Natural killer cell treated with Interleukin-12 subunit alpha and Interleukin-12 subunit beta and Interleukin-15 and Interleukin-18, amount 100 ng/mL, for 72 hours (primary cell): ENCODE measurements around the gene TAF4. TPM values are rescaled to one million over a fixed set of nuclear protein-coding genes. Genes with fewer than 3 reads are reported as not detected.
A peak's percentile ranks its signal among the peaks of the same experiment; 100 is the strongest.

Experiments
- ATAC-seq, 2 donors: fragments of 150-1000 bp; cut with Tn5 transposase in 1 of 2; sonication (Bioruptor Pico), chemical (Tn5 transposase) in 1 of 2; 2 replicates each; pipeline ENCODE4 v1.10.0; 2021
- DNase-seq: peaks from one replicate; pipeline ENCODE4 v3.0.0; 2022; ENCODE audit warnings: low spot score
- H3K27ac Mint-ChIP-seq, 2 donors: 1 replicate in 1 of 2; 2 replicates in 1 of 2; pipeline ENCODE4 v1.8.0; 2022; ENCODE audit warnings: mixed read lengths in 2 of 2, mild to moderate bottlenecking in 1 of 2, moderate library complexity in 1 of 2
- H3K27me3 Mint-ChIP-seq, 2 donors: 1 replicate in 1 of 2; 2 replicates in 1 of 2; pipeline ENCODE4 v1.8.0; 2022; ENCODE audit warnings: mixed read lengths in 2 of 2
- H3K36me3 Mint-ChIP-seq: one replicate; pipeline ENCODE4 v1.8.0; 2022; ENCODE audit warnings: mixed read lengths
- H3K4me1 Mint-ChIP-seq, 2 donors: 1 replicate in 1 of 2; 2 replicates in 1 of 2; pipeline ENCODE4 v1.8.0; 2022; ENCODE audit warnings: low read depth in 2 of 2, mixed read lengths in 2 of 2, mild to moderate bottlenecking in 1 of 2
- H3K4me3 Mint-ChIP-seq: one replicate; pipeline ENCODE4 v1.8.0; 2022; ENCODE audit warnings: mixed read lengths
- H3K9me3 Mint-ChIP-seq: 2 replicates; pipeline ENCODE4 v1.8.0; 2022; ENCODE audit warnings: mixed read lengths
- total RNA-seq, 2 donors: library from RNA; stranded (reverse); gene quantifications; one replicate each; pipeline ENCODE4 v1.2.3, GENCODE V29; 2022

TAF4 gene
- total RNA-seq, 2 donors from 2014 or later, result 22.2 to 53.6 TPM

GRCh38 chr20:61960836-61961235 is 104.8 kb downstream of the TAF4 start:
- Mint-ChIP-seq H3K27me3 (peaks cover 4 to 15% of the 10 kb centered on the region in 2 donors), H3K27ac (no peak overlapping the region), H3K9me3 (no peaks in the 10 kb centered on the region), H3K36me3 (no peaks in the 10 kb centered on the region), H3K4me3 (no peak overlapping the region), H3K4me1 (no peaks in the 10 kb centered on the region)
- no peak for ATAC-seq
- DNase-seq, result no peak

DNA sequence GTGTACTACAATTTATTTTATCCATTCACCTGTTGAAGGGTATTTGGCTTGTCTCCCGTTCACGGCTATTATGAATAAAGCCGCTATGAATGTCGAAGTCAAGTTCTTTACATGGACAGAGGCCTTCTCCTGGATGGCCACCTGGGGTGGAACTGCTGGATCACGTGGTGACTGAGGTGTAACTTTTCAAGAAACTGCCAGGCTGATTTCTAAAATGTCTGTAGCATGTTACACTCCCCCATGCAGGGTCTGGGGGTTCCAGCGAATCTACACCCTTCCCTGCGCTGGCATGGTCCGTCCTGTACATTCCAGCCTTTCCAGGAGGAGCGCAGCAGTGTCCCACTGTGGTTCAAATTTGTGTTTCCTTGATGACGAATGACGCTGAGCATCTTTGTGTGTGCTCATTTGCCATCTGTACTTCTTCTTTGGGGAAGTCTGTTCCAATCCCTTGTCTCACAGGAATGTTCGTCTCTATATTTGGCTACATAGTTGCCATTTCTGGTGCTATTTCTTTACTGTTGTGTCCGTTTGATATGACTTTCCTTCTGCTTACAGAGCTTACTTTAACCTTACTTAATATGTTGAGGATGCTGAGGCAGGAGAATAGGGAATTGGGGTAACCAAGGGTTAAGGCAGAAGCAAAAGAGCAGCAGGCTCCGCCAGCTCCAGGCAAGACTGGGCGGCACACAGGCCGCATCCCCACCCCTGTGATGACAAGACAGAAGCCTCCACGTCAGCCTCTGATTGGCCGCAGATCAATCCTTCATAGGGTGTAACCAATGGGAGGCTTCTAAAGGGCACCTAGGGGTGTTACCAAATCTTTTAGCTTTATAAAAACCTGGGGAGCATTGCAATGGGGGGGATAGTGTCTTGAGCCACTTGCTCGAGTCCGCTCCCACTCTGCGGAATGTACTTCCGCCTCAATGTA is 106.6 kb downstream of the TAF4 start:
- no peaks in the 10 kb centered on the region for H3K4me1 Mint-ChIP-seq
- H3K9me3 Mint-ChIP-seq, result no peaks in the 10 kb centered on the region
- ATAC-seq (no peak), DNase-seq (no peak)
- peaks cover 20% of the 10 kb centered on the region in 2 donors for H3K27me3 Mint-ChIP-seq
- H3K36me3 Mint-ChIP-seq, result no peaks in the 10 kb centered on the region
- no peak overlapping the region for H3K4me3 Mint-ChIP-seq
- H3K27ac Mint-ChIP-seq, result no peak overlapping the region

GRCh38 chr20:61957961-61958715 is 107.5 kb downstream of the TAF4 start:
- DNase-seq, result no peak
- no peaks in the 10 kb centered on the region for H3K4me1 Mint-ChIP-seq
- no peak for ATAC-seq

DNA sequence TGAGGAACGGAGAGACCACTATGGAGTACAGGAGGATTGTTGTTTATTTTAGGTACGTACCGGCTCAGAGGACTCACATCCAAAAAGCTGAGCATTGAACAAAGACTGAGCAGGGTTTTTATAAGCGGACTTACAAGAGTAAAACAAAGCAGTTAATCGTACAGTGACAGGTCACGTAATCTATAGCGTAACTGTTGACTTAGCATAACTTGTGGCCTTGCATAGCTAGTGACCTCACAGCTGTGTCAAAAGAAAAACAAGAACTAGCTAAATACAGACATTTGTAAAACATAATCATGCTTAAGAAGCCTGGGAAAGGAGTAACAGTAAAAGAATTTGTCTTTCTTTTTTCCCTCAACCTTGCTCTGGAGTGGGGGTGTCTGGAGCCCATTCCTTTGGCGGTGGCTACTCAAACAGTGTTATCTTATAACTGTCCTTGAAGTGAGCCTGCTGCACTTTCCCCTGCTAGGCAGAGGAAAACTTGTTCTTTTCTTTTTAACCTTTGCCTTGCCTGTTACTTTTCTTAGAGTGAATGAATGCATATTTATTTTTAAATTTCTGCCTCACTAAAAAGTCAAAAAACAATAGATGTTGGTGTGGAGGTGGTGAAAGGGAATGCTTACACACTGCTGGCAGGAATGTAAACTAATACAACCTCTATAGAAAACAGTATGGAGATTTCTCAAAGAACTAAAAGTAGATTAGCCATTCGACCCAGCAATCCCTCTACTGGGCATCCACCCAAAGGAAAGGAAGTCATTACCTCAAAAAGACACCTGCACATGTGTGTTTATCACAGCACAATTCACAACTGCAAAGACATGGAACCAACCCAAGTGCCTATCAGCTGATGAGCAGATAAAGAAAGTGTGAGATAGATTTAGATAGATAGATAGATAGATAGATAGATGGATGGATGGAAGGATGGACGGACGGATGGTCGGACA is 109.0 kb downstream of the TAF4 start:
- H3K4me3 Mint-ChIP-seq, result no peak overlapping the region
- no peak overlapping the region for H3K27ac Mint-ChIP-seq
- H3K36me3 Mint-ChIP-seq, result no peaks in the 10 kb centered on the region
- no peaks in the 10 kb centered on the region for H3K4me1 Mint-ChIP-seq
- DNase-seq (no peak), ATAC-seq (no peak)
- peaks cover 19 to 20% of the 10 kb centered on the region in 2 donors for H3K27me3 Mint-ChIP-seq
- no peaks in the 10 kb centered on the region for H3K9me3 Mint-ChIP-seq

More at GRCh38 chr20:61957961-61958715, 107.5 kb downstream of the TAF4 start:
- no peaks in the 10 kb centered on the region for H3K9me3 Mint-ChIP-seq
- no peak overlapping the region for H3K27ac Mint-ChIP-seq
- no peak overlapping the region for H3K4me3 Mint-ChIP-seq
- H3K36me3 Mint-ChIP-seq, result no peaks in the 10 kb centered on the region
- H3K27me3 Mint-ChIP-seq, result peaks cover 18 to 20% of the 10 kb centered on the region in 2 donors

DNA sequence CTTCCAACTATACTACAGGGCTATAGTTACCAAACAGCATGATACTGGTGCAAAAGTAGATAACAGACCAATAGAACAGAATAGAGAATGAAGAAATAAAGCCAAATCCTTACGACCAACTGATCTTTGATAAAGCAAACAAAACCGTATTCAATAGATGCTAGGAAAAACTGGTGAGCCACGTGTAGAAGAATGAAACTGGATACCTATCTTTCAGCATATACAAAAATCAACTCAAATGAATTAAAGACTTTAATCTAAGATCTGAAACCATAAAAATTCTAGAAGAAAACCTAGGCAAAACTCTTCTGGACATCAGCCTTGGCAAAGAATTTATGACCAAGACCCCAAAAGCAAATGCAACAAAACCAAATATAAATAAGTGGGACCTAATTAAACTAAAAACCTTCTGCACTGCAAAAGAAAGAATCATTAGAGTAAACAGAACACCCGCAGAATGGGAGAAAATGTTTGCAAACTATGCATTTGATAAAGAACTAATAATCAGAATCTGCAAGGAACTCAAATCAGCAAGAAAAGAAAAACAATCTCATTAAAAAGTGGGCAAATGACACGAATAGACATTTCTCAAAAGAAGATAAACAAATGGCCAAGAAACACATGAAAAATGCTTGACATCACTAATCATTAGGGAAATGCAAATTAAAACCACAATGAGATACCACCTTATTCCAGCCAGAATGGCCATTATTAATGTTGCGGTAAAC is 109.8 kb downstream of the TAF4 start:
- Mint-ChIP-seq H3K27ac (no peak overlapping the region), H3K9me3 (no peaks in the 10 kb centered on the region), H3K36me3 (no peaks in the 10 kb centered on the region), H3K27me3 (peaks cover 19 to 20% of the 10 kb centered on the region in 2 donors), H3K4me3 (no peak overlapping the region), H3K4me1 (no peaks in the 10 kb centered on the region)
- ATAC-seq, result no peak
- no peak for DNase-seq

DNA sequence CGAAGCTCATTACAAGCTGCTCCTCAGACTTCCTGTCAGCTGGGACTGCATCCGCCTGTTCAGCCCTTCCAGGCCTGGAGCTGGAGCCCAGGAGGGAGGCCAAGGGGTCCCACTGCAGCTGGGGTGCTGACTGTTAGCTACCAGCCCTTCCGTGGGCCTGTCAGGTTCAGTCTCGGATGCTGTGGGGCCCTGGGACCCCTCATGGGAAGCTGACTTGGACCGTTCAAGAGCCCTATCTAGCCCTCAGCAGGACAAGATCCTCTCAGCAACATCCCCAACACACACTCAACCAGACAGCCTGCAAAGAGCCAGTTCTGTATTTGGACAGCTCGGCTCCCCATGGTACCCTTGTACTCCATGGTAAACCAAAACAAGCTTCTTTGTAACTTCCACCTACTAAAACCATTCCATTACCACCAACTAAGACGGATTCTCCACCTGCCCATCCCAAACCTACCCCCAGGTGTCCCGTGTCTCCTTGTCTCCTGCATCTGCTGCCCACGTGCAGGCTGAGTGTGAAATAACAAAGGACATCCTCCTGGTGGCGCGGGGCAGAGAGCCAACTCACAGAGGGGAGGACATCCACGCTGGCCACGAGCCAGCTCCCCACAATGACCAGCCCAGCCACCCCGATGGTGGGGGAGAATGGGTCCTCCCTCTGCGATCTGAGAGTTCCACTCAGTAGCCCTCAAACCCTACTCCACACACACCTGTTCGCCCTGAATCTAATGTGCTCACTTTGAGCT is 111.2 kb downstream of the TAF4 start:
- Mint-ChIP-seq H3K36me3 (no peaks in the 10 kb centered on the region), H3K9me3 (no peaks in the 10 kb centered on the region), H3K27ac (no peak overlapping the region), H3K4me3 (no peak overlapping the region), H3K27me3 (peaks cover 19 to 20% of the 10 kb centered on the region in 2 donors), H3K4me1 (no peaks in the 10 kb centered on the region)
- DNase-seq (no peak), ATAC-seq (no peak)

- no peak overlapping the region for H3K4me3 Mint-ChIP-seq
- ATAC-seq (peak in 1 of 2 donors; percentile 25), DNase-seq (no peak)
- no peaks in the 10 kb centered on the region for H3K36me3 Mint-ChIP-seq
- H3K9me3 Mint-ChIP-seq, result no peaks in the 10 kb centered on the region
- peaks cover 19 to 20% of the 10 kb centered on the region in 2 donors for H3K27me3 Mint-ChIP-seq
- no peak overlapping the region for H3K27ac Mint-ChIP-seq
- H3K4me1 Mint-ChIP-seq, result no peaks in the 10 kb centered on the region
Measured at GRCh38 chr20:61953037-61954021, 112.4 kb downstream of the TAF4 start.

DNA sequence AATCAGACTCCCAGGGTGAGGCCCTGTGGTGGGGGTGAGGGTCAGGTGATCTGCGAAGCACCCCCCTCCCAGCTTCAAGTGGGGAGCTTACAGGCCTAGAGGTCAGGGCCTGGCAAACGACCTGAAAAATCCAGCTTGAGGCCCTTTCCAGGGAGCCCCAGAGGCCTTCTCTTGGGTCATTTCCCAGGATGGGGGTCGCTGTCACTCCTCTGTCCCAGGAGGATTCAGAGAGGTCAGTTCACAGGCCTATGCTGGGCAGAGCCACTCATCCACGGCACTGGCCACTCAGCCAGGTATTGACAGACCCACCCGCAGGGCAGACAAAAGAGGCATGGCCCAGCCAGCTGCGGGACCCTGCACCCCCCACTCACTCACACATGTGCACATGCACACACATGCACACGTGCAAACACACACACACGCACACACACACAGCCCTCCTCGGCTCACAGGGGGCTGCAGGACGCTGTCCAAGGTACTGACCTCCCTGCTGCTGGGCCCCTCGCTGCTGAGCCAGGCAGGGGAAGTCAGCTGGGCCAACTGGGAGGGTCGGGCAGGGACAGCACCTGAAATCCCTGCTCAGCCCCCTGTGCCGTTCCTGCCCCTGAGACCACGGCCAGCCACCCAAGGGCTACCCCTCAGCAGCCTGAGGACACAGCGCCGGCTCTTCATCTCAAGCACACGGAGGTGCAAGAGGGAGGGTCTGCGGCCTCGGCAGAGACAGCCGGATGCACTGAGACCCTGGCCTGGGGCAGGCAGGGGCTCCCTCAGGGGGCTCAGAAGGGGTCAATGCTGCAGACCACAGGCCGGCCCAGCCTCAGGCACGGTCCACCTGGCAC is 113.8 kb downstream of the TAF4 start:
- DNase-seq (no peak), ATAC-seq (no peak)
- Mint-ChIP-seq H3K27me3 (peaks cover 14 to 20% of the 10 kb centered on the region in 2 donors), H3K4me1 (no peaks in the 10 kb centered on the region), H3K9me3 (no peaks in the 10 kb centered on the region), H3K27ac (no peak overlapping the region), H3K36me3 (no peaks in the 10 kb centered on the region), H3K4me3 (no peak overlapping the region)

DNA sequence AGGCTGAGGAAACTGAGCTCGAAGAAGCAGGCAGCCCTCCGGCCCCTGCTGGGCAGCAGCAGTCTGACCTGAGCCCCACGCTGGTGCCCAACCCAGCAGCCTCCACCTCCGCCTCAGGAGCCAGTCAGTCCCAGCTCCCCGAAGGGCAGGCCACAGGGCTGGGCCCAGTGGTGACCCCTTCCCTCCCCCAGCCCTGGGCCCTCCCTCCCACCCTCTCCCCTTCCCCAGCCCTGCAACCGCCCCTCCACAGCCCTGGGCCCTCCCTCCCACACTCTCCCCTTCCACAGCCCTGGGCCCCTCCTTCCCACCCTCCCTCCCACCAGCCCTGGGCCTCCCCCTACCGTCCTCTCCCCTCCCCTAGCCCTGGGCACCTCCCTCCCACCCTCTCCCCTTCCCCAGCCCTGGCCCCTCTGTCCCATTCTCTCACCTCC is 115.0 kb downstream of the TAF4 start:
- DNase-seq (no peak), ATAC-seq (no peak)
- H3K4me3 Mint-ChIP-seq, result no peak overlapping the region
- no peaks in the 10 kb centered on the region for H3K4me1 Mint-ChIP-seq
- H3K9me3 Mint-ChIP-seq, result no peaks in the 10 kb centered on the region
- no peaks in the 10 kb centered on the region for H3K36me3 Mint-ChIP-seq
- peaks cover 10 to 14% of the 10 kb centered on the region in 2 donors for H3K27me3 Mint-ChIP-seq
- no peak overlapping the region for H3K27ac Mint-ChIP-seq

- H3K27ac Mint-ChIP-seq, result no peak overlapping the region
- peaks cover 7 to 9% of the 10 kb centered on the region in 2 donors for H3K27me3 Mint-ChIP-seq
- H3K9me3 Mint-ChIP-seq, result no peaks in the 10 kb centered on the region
- no peaks in the 10 kb centered on the region for H3K4me1 Mint-ChIP-seq
- H3K36me3 Mint-ChIP-seq, result no peaks in the 10 kb centered on the region
- ATAC-seq (peak; percentile 15 to 31), DNase-seq (no peak)
- no peak overlapping the region for H3K4me3 Mint-ChIP-seq
Measured at GRCh38 chr20:61949714-61950640, 115.7 kb downstream of the TAF4 start.
